ENCODE results near the gene GHRL.

DNA sequence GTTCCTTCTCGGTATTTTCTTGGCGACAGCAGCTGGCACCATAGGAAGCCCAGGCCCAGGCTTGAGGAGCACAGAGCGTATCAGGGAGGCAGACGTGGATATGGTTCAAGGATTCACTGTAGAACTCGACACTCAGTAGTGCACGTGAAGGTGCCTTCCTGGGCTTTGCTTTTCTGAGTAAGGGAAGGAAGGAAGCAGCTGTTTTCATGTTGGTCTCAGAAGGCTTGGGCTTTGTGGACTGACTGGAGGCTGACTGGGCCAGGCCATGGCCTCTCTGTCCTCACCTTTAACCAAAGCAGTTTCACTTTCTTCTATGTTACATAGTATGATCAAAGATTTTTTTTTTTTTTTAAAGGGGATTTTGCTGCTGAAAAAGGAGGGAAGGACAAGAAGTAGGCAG is 6.9 kb upstream of the GHRL start:
- no peak for TF ChIP-seq EZH2phosphoT487 (IDR thresholded peaks at IDR 0.05; ENCODE audit: borderline replicate concordance, low read length)
- TF ChIP-seq, protein P1, sequence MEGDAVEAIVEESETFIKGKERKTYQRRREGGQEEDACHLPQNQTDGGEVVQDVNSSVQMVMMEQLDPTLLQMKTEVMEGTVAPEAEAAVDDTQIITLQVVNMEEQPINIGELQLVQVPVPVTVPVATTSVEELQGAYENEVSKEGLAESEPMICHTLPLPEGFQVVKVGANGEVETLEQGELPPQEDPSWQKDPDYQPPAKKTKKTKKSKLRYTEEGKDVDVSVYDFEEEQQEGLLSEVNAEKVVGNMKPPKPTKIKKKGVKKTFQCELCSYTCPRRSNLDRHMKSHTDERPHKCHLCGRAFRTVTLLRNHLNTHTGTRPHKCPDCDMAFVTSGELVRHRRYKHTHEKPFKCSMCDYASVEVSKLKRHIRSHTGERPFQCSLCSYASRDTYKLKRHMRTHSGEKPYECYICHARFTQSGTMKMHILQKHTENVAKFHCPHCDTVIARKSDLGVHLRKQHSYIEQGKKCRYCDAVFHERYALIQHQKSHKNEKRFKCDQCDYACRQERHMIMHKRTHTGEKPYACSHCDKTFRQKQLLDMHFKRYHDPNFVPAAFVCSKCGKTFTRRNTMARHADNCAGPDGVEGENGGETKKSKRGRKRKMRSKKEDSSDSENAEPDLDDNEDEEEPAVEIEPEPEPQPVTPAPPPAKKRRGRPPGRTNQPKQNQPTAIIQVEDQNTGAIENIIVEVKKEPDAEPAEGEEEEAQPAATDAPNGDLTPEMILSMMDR (IDR thresholded peaks at IDR 0.05; ENCODE audit: low read depth, low read length, poor library complexity, severe bottlenecking) = no peak
